Neural cell (in vitro differentiated cells): Measurements from ENCODE around the gene EPHB3.

ENCODE experiments used
- CTCF ChIP-seq: fragments of 450-650 bp; IDR thresholded peaks from 2 replicates; pipeline ENCODE4 v1.5.1; 2014; ENCODE audit warnings: antibody characterized with exemption, mild to moderate bottlenecking, moderate library complexity; ENCODE audit not compliant: poor library complexity, severe bottlenecking
- POLR2AphosphoS5 ChIP-seq: IDR thresholded peaks from 2 replicates; pipeline ENCODE4 v1.6.1; 2012
- RAD21 ChIP-seq: fragments of 450-650 bp; conservative IDR thresholded peaks from 2 replicates; pipeline ENCODE4 v1.6.1; 2014; ENCODE audit warnings: antibody characterized with exemption, mild to moderate bottlenecking, moderate library complexity

- TF ChIP-seq CTCF (no peak), POLR2AphosphoS5 (no peak), RAD21 (no peak)
Observed at GRCh38 chr3:184570035-184570434, 8.4 kb downstream of the EPHB3 start.
